ENCODE measurements around the gene CTNND2. TPM values are rescaled to one million over a fixed set of nuclear protein-coding genes. Genes with fewer than 3 reads are reported as not detected.

Gene CTNND2
- total and polyA plus RNA-seq, 4 donors = 0.05 to 0.50 (median 0.27) TPM

- no peak overlapping the region for H3K27ac ChIP-seq (ENCODE audit: low read depth in 1 of 2, low read length in 2 of 2)
- no peak for DNase-seq (ENCODE audit: low spot score)
- no peak for TF ChIP-seq RXRA (IDR thresholded peaks at IDR 0.05)
- TF ChIP-seq RAD21 (IDR thresholded peaks at IDR 0.05) = no peak
- TF ChIP-seq ATF3 (IDR thresholded peaks at IDR 0.05) = no peak
- TF ChIP-seq CTCF (IDR thresholded peaks at IDR 0.05; ENCODE audit: low read depth, low read length, missing input control) = no peak
- TF ChIP-seq, protein P1, sequence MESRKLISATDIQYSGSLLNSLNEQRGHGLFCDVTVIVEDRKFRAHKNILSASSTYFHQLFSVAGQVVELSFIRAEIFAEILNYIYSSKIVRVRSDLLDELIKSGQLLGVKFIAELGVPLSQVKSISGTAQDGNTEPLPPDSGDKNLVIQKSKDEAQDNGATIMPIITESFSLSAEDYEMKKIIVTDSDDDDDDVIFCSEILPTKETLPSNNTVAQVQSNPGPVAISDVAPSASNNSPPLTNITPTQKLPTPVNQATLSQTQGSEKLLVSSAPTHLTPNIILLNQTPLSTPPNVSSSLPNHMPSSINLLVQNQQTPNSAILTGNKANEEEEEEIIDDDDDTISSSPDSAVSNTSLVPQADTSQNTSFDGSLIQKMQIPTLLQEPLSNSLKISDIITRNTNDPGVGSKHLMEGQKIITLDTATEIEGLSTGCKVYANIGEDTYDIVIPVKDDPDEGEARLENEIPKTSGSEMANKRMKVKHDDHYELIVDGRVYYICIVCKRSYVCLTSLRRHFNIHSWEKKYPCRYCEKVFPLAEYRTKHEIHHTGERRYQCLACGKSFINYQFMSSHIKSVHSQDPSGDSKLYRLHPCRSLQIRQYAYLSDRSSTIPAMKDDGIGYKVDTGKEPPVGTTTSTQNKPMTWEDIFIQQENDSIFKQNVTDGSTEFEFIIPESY (IDR thresholded peaks at IDR 0.05) = no peak
Observed at GRCh38 chr5:11148810-11149539, 755.3 kb downstream of the CTNND2 start.

DNA sequence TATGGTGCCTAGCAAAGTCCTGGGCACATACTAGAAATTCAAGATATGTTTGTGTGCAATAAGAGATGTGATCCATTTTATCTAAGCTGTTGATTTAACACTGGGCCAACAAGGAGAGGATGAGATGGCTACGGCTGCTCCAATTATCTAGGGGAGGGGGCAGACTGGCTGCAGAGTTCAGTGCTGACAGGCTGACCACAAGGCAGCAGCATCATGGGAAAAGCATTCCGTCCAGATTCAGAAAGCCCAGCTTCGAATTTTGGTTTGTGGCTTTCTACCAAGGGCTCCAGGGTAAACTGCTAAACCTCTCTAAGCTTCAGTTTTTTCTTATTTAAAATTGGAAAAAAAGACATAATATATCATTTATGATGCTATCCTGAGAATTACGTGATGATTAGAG is 758.1 kb downstream of the CTNND2 start:
- H3K9ac ChIP-seq (ENCODE audit: low read depth in 1 of 2, low read length in 2 of 2) = no peak overlapping the region
- H3K9me3 ChIP-seq (ENCODE audit: control insufficient read depth in 4 of 4, low read length in 3 of 4) = no peaks in the 10 kb centered on the region
- H3K4me1 ChIP-seq (ENCODE audit: control insufficient read depth in 4 of 4, insufficient read depth in 4 of 4, low read length in 3 of 4) = no peaks in the 10 kb centered on the region
- TF ChIP-seq REST (IDR thresholded peaks at IDR 0.05) (no peak), MAX (IDR thresholded peaks at IDR 0.05) (no peak), SP1 (IDR thresholded peaks at IDR 0.05) (no peak), YY1 (IDR thresholded peaks at IDR 0.05) (no peak), CTCF (IDR thresholded peaks at IDR 0.05; ENCODE audit: low read depth, low read length, missing input control) (no peak), TAF1 (conservative IDR thresholded peaks at IDR 0.05) (no peak), FOXA1 (IDR thresholded peaks at IDR 0.05) (no peak), ATF3 (IDR thresholded peaks at IDR 0.05) (no peak), EGR1 (IDR thresholded peaks at IDR 0.05; ENCODE audit: low read depth in 2 of 2) (no peak), GABPA (IDR thresholded peaks at IDR 0.05 in 1 of 2, conservative IDR thresholded peaks at IDR 0.05 in 1 of 2) (no peak)
- TF ChIP-seq, protein P1 (IDR thresholded peaks at IDR 0.05) = no peak
- DNase-seq (ENCODE audit: low spot score) = no peak
- H3K27me3 ChIP-seq (ENCODE audit: control insufficient read depth in 4 of 4, insufficient read depth in 4 of 4, low read length in 3 of 4) = peaks cover 0 to 2% (median 0%) of the 10 kb centered on the region in 4 donors
- WGBS = 84% methylated on average over 4 of the region's 4 CpGs
- H3K36me3 ChIP-seq (ENCODE audit: control insufficient read depth in 4 of 4, insufficient read depth in 3 of 4, low read depth in 1 of 4, low read length in 3 of 4) = no peaks in the 10 kb centered on the region
- no peak overlapping the region for H3K4me3 ChIP-seq (ENCODE audit: low read depth in 1 of 3, low read length in 3 of 3)
- H3K27ac ChIP-seq (ENCODE audit: low read depth in 1 of 2, low read length in 2 of 2) = no peak overlapping the region

More at GRCh38 chr5:11148810-11149539, 755.3 kb downstream of the CTNND2 start:
- Histone ChIP-seq H3K9me3 (ENCODE audit: control insufficient read depth in 4 of 4, low read length in 3 of 4) (no peaks in the 10 kb centered on the region), H3K9ac (ENCODE audit: low read depth in 1 of 2, low read length in 2 of 2) (no peak overlapping the region), H3K4me1 (ENCODE audit: control insufficient read depth in 4 of 4, insufficient read depth in 4 of 4, low read length in 3 of 4) (no peaks in the 10 kb centered on the region), H3K27me3 (ENCODE audit: control insufficient read depth in 4 of 4, insufficient read depth in 4 of 4, low read length in 3 of 4) (peaks cover 0 to 2% (median 0%) of the 10 kb centered on the region in 4 donors), H3K36me3 (ENCODE audit: control insufficient read depth in 4 of 4, insufficient read depth in 3 of 4, low read depth in 1 of 4, low read length in 3 of 4) (no peaks in the 10 kb centered on the region), H3K4me3 (ENCODE audit: low read depth in 1 of 3, low read length in 3 of 3) (no peak overlapping the region)
- 89% methylated on average over 14 of the region's 14 CpGs for WGBS
